ENCODE data around the gene SLC38A10.
A peak's percentile ranks its signal among the peaks of the same experiment; 100 is the strongest.

SLC38A10 gene

DNA sequence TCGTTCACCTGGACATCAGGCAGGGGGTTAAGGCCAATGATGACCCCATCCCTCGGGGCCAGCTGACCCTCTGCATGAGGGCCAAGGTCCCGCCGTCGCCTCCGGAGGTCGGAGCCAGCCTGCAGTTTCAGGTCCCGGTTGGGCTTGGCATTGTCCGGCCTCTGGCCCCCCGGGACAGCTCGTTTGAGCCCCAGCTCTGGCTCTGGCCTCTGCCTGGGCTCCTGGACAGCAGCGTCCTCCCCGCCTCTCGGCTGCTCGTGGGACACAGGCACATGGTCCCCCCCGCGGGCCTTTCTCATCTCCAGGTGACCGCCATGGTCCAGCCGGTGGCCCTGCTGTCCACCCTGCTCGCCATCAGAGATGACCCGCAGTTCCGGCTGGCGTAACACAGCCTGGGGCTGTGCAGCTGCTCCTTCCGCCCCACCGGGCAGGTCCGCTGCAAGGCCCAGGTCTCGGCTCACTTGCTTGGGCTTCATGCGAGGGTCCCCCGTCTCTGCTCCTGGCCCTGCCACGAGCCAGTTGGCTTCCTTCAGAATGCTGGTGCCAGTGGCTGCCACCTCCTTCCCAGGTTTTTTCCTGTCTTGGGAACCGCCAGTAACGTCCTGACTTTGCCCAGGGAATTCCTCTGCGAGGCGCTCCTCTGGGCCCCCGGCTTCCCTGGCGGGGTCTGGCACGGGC lies 49.3 kb downstream of the SLC38A10 start:
- no peak overlapping the region for H3K27ac ChIP-seq
- DNase-seq = no peak

GRCh38 chr17:81245024-81245664 lies 50.0 kb downstream of the SLC38A10 start:
- peaks cover 36% of the 10 kb centered on the region for H3K36me3 ChIP-seq
- H3K9me3 ChIP-seq (ENCODE audit: severe bottlenecking) = no peaks in the 10 kb centered on the region
- 0 out of 2 replicates have a peak overlapping the region, but pooled peaks have one; percentile 0 for H3K27ac ChIP-seq
- no peaks in the 10 kb centered on the region for H3K27me3 ChIP-seq (ENCODE audit: insufficient read depth, low read depth, severe bottlenecking)
- no peak for DNase-seq
- H3K4me3 ChIP-seq (ENCODE audit: low read depth, low read length) = no peak overlapping the region
- no peak for TF ChIP-seq CTCF (IDR thresholded peaks at IDR 0.05; ENCODE audit: low read depth, low read length)

More for the DNA sequence above, 49.3 kb downstream of the SLC38A10 start:
- H3K27me3 ChIP-seq (ENCODE audit: insufficient read depth, low read depth, severe bottlenecking) = no peaks in the 10 kb centered on the region
- H3K36me3 ChIP-seq = peaks cover 35% of the 10 kb centered on the region
- TF ChIP-seq CTCF (IDR thresholded peaks at IDR 0.05; ENCODE audit: low read depth, low read length) = no peak
- no peaks in the 10 kb centered on the region for H3K9me3 ChIP-seq (ENCODE audit: severe bottlenecking)
- no peak overlapping the region for H3K4me3 ChIP-seq (ENCODE audit: low read depth, low read length)

DNA sequence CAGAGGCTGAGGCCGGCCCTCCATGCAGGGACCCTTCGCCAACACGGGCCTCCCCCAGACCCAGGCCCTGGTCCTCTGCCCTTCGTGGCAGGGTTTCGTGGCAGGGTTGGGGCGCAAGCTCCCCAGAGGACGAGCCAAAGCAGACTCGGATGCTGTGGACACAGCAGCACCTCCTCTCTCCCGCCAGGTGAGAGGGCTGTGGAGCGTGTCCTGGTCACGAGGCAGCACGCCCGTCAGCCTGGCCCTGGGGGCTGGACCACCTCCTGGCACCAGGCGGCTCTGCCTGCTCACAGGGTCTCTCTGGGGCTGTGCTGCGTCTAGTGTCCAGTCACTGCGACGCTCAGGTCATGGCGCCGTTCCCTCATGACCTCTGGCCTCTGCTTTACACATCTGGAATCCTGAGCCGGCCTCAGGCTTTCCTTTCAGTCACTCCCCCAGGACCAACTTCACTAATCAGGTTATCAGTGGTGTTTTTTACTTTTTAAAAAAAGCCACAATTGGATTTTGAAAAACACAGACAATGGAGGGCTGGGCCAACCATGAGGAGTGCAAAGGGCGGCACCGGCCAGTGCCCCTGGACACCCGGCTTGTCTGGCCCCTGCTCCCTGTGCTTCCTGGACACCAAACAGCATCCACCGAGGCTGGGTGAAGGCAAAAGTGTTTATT lies 50.6 kb downstream of the SLC38A10 start:
- Histone ChIP-seq H3K4me3 (ENCODE audit: low read depth, low read length) (no peak overlapping the region), H3K9me3 (ENCODE audit: severe bottlenecking) (no peaks in the 10 kb centered on the region), H3K27ac (0 out of 2 replicates have a peak overlapping the region, but pooled peaks have one; percentile 0), H3K27me3 (ENCODE audit: insufficient read depth, low read depth, severe bottlenecking) (no peaks in the 10 kb centered on the region), H3K36me3 (peaks cover 30% of the 10 kb centered on the region)
- DNase-seq = no peak
- no peak for TF ChIP-seq CTCF (IDR thresholded peaks at IDR 0.05; ENCODE audit: low read depth, low read length)

DNA sequence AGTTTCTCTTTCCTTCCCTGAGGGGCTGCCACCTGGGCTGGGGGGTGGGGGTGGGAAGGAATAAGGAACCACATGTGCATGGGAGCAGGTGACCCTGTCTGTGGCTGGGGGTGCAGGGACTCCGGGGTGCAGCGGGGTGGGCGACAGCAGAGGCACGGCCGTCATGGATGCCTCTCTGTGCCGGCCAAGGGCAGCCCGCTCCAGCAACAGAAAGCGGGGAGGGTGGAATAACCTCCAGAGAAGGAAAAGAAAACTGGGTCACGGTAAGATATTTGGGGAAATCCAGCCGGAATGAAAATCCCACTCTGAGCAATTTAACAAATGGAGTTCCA lies 51.8 kb downstream of the SLC38A10 start:
- Histone ChIP-seq H3K36me3 (peaks cover 34% of the 10 kb centered on the region), H3K9me3 (ENCODE audit: severe bottlenecking) (no peaks in the 10 kb centered on the region), H3K27me3 (ENCODE audit: insufficient read depth, low read depth, severe bottlenecking) (no peaks in the 10 kb centered on the region), H3K4me3 (ENCODE audit: low read depth, low read length) (no peak overlapping the region), H3K27ac (no peak overlapping the region)
- DNase-seq = no peak
- no peak for TF ChIP-seq CTCF (IDR thresholded peaks at IDR 0.05; ENCODE audit: low read depth, low read length)

GRCh38 chr17:81242421-81243332 lies 52.4 kb downstream of the SLC38A10 start:
- Histone ChIP-seq H3K27me3 (ENCODE audit: insufficient read depth, low read depth, severe bottlenecking) (no peaks in the 10 kb centered on the region), H3K27ac (peak overlapping the region; percentile 5), H3K36me3 (peaks cover 34% of the 10 kb centered on the region), H3K4me3 (ENCODE audit: low read depth, low read length) (no peak overlapping the region), H3K9me3 (ENCODE audit: severe bottlenecking) (no peaks in the 10 kb centered on the region)
- no peak for TF ChIP-seq CTCF (IDR thresholded peaks at IDR 0.05; ENCODE audit: low read depth, low read length)
- DNase-seq = no peak

Measured in WERI-Rb-1 (cell line).